Measurements from ENCODE around the gene CTBP1. TPM values are rescaled to one million over a fixed set of nuclear protein-coding genes. Genes with fewer than 3 reads are reported as not detected.

The CTBP1 gene
- total RNA-seq, 1 experiment from 2014 or later, result 136 TPM

DNA sequence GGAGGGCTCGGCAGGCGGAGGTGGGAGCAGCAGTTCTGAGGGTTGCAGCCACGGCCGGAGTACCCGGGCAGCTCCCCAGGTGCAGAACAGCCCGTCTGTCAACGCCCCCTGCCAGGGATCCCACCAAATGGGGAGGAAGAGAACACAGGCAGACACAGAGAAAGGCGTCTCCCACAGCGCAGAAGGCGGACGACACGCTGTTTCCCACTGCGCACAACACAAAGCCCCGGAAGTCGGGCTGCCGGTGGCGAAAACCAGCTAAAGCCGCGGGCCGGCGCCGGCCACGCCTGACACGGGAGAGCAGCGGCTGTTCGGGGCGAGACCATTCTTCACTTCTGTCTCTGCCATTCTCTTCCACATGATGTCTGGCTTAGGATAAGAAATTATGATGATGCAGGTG is 31.6 kb downstream of the CTBP1 start:
- no peak overlapping the region for H2BK15ac ChIP-seq (ENCODE audit: low read depth, low read length)
- H3K4ac ChIP-seq (ENCODE audit: low read depth, low read length), result no peak overlapping the region
- peak overlapping the region in 1 of 3 experiments; percentile 42; a peak in 1 of 7 replicates for H3K27ac Mint-ChIP-seq
- H3K4me2 ChIP-seq (ENCODE audit: insufficient read depth, insufficient read length, low read length), result no peak overlapping the region
- H2BK120ac ChIP-seq (ENCODE audit: low read depth, low read length, poor library complexity, severe bottlenecking), result no peak overlapping the region
- no peaks in the 10 kb centered on the region for H3K79me1 ChIP-seq (ENCODE audit: insufficient read depth, low read depth, low read length, poor library complexity, severe bottlenecking)
- H4K8ac ChIP-seq (replicated peaks; ENCODE audit: insufficient read length, low read depth, low read length), result no peak overlapping the region
- TF ChIP-seq, protein P1, sequence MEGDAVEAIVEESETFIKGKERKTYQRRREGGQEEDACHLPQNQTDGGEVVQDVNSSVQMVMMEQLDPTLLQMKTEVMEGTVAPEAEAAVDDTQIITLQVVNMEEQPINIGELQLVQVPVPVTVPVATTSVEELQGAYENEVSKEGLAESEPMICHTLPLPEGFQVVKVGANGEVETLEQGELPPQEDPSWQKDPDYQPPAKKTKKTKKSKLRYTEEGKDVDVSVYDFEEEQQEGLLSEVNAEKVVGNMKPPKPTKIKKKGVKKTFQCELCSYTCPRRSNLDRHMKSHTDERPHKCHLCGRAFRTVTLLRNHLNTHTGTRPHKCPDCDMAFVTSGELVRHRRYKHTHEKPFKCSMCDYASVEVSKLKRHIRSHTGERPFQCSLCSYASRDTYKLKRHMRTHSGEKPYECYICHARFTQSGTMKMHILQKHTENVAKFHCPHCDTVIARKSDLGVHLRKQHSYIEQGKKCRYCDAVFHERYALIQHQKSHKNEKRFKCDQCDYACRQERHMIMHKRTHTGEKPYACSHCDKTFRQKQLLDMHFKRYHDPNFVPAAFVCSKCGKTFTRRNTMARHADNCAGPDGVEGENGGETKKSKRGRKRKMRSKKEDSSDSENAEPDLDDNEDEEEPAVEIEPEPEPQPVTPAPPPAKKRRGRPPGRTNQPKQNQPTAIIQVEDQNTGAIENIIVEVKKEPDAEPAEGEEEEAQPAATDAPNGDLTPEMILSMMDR (conservative IDR thresholded peaks at IDR 0.05), result no peak
- no peaks in the 10 kb centered on the region for H3K27me3 ChIP-seq (ENCODE audit: insufficient read depth, low read length)
- no peak overlapping the region for H3K27ac ChIP-seq (ENCODE audit: insufficient read length, low read depth, low read length)
- no peaks in the 10 kb centered on the region for H3K27me3 Mint-ChIP-seq (ENCODE audit: low read depth)
- no peak overlapping the region for H2BK12ac ChIP-seq (ENCODE audit: insufficient read length, low read depth, low read length)
- WGBS (ENCODE audit: extremely low coverage, insufficient read length, low lambda C conversion rate), result no CpG with 5 or more reads among the region's 27 CpGs
- no peak overlapping the region for H3K4me3 Mint-ChIP-seq
- no peak overlapping the region for H3K18ac ChIP-seq (ENCODE audit: insufficient read length, low read depth, low read length)
- H3K36me3 Mint-ChIP-seq (ENCODE audit: insufficient read depth in 1 of 3, low read depth in 3 of 3), result peaks cover 4 to 57% (median 44%) of the 10 kb centered on the region in 3 experiments; a peak in 6 of 7 replicates
- no peak overlapping the region for H3K56ac ChIP-seq (ENCODE audit: insufficient read length, low read depth, low read length)
- no peak overlapping the region for H3T11ph ChIP-seq (ENCODE audit: low read length)
- no peak overlapping the region for H2BK5ac ChIP-seq (ENCODE audit: insufficient read length, low read length)
- no peaks in the 10 kb centered on the region for H3K4me1 Mint-ChIP-seq
- H3K9me3 Mint-ChIP-seq, result no peaks in the 10 kb centered on the region
- no peak overlapping the region for H3K9ac ChIP-seq (ENCODE audit: extremely low read depth, insufficient read length, low read length)
- H2AK5ac ChIP-seq (ENCODE audit: insufficient read length, low read length), result no peak overlapping the region
- no peaks in the 10 kb centered on the region for H3K4me1 ChIP-seq (ENCODE audit: insufficient read depth, low read length)
- H3K23ac ChIP-seq (ENCODE audit: insufficient read length, low read depth, low read length), result no peak overlapping the region
- no peak overlapping the region for H3K14ac ChIP-seq (ENCODE audit: insufficient read depth, low read length)
- no peak overlapping the region for H2BK20ac ChIP-seq (ENCODE audit: low read depth, low read length, poor library complexity, severe bottlenecking)
- H4K20me1 ChIP-seq (ENCODE audit: control insufficient read depth, insufficient read depth, insufficient read length), result no peaks in the 10 kb centered on the region
- DNase-seq, result no peak
- no peaks in the 10 kb centered on the region for H3K9me3 ChIP-seq (ENCODE audit: control insufficient read depth, low read depth, low read length)
- H3K23me2 ChIP-seq (ENCODE audit: insufficient read length, low read depth, low read length, poor library complexity, severe bottlenecking), result no peaks in the 10 kb centered on the region
- H4K5ac ChIP-seq (ENCODE audit: insufficient read length, low read depth, low read length), result no peak overlapping the region
- no peaks in the 10 kb centered on the region for H3K79me2 ChIP-seq (ENCODE audit: insufficient read depth, low read length)
- no peak overlapping the region for H4K91ac ChIP-seq (ENCODE audit: insufficient read length, low read depth, low read length)
- H2AFZ ChIP-seq (ENCODE audit: low read length), result no peak overlapping the region

Measured in H9 (cell line).